Fibroblast of peridontal ligament (primary cell): Measurements from ENCODE around the gene ZNF385D.

ENCODE experiments used
- DNase-seq: peaks from one replicate; pipeline ENCODE4 v3.0.0-alpha.2; 2010; ENCODE audit errors: extremely low read depth

ZNF385D gene

GRCh38 chr3:21613372-21614070 is 137.5 kb downstream of the ZNF385D start:
- DNase-seq = no peak

DNA sequence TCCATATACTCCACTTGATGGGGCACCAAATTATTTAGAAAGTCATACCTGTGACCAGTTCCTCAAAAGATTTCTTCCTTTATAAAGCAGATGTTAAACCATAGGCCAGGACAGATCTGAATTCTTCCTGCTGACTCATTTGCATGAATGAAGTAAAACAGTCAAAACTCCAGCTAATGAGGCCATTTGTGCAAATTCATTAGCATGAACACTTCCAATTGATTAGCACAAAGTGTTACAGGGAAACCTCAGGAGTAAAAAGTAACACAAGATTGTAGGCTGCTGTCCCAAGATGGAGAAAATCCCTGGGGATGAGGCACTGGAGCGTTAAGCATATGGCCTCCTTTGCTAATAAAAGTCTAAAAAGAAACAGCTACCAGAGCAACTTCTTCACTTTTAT is 149.8 kb downstream of the ZNF385D start:
- DNase-seq = no peak

- DNase-seq = no peak
Measured at GRCh38 chr3:21599890-21600289, 151.1 kb downstream of the ZNF385D start.

- DNase-seq = no peak
Measured at GRCh38 chr3:21592828-21593227, 158.2 kb downstream of the ZNF385D start.

DNA sequence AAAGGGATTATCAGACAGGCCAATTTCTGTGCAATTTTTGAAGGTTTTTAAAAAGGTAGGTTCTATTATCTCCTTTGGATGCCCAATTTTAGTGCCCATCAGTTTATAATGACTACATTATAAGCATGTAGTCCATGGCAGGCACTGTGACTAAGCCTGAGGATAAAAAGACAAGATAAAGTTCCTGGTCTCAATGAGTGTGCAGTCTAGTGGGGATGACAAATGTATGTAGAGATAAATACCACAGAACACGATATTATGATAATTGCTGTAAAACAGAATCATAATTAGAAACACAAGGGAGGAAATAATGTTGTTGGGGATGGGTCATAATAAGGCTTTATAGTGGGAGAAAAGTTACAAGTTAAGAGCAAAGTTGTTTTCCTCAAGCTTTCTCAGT is 163.1 kb downstream of the ZNF385D start:
- DNase-seq = no peak

- no peak for DNase-seq
Measured at GRCh38 chr3:21585216-21585740, 165.7 kb downstream of the ZNF385D start.

DNA sequence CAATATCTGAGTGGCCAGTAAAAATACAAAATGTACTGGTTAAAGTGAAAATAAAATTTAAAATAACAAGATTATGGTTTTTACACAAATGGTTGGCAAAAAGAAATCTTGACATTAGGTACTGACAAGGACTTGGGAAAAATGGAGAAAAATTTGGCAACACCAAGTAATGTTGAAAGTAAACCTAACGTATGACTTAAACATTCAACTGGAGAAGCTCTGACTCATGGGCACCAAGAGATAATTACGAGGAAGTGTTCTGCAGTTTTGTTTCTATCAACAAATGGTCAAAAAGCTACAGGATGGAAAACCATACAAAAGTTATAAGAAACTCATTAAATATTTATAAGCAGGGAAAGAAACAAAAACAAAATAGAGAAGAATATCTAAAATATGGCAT is 177.7 kb downstream of the ZNF385D start:
- DNase-seq = peak; percentile 63

GRCh38 chr3:21564531-21564930 is 186.5 kb downstream of the ZNF385D start:
- DNase-seq = no peak

DNA sequence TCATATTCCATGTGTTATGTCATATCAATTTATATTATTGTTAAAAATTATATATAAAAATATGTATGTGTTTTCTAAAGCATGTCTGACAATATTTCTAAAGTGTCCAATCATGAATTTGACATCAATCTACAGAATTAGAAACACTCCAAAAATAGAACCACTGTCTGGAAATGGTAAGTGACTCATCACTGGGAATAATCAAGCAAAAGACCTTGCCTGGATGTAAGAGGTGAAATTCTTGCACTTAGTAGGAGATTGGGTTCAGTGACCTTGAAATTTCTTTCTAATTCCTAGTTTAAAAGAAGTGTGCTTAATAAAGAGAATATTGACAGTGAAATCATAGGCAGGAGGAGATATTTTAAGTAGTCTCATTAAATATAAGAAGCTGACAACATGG is 188.8 kb downstream of the ZNF385D start:
- peak; percentile 30 for DNase-seq

- no peak for DNase-seq
Measured at GRCh38 chr3:21561472-21561871, 189.5 kb downstream of the ZNF385D start.

GRCh38 chr3:21551019-21551418 is 200.0 kb downstream of the ZNF385D start:
- DNase-seq = peak; percentile 24

GRCh38 chr3:21544076-21544462 is 206.9 kb downstream of the ZNF385D start:
- DNase-seq = peak; percentile 23

DNA sequence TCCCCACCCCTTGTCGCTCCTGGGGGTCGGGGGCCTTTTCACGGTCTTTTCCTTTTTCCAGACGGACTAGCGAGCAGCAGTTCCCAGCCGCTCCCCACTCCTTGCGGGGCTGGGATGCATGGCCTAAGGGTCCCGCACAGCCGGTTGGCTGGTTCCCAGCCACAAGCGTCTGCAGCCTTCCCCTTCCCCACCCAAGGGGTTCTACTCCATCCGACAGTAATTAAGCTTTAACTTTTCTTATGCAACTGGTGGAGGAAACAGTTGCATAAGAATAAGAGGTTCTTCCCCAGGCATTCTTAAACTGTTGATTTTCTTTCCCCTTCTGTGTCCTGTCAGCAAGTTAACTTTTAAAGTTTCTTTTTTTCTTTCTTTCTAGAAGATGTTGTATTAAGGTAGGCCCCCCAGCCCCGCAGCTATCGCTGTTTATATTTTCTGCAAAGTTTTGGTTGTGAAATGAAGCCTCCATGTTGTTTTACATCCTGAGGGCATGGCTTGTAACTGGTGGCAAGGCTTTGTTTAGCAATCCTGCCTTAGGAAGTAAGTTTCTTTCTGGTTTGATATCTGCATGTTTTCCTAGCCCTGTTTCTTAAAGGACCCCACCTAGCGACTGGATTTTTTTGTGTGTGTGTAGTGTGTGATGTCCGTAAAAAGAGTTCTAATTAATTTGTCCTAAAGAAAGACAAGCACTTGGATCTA is 207.5 kb downstream of the ZNF385D start:
- no peak for DNase-seq

- DNase-seq = no peak
Measured at GRCh38 chr3:21542656-21543379, 208.2 kb downstream of the ZNF385D start.

DNA sequence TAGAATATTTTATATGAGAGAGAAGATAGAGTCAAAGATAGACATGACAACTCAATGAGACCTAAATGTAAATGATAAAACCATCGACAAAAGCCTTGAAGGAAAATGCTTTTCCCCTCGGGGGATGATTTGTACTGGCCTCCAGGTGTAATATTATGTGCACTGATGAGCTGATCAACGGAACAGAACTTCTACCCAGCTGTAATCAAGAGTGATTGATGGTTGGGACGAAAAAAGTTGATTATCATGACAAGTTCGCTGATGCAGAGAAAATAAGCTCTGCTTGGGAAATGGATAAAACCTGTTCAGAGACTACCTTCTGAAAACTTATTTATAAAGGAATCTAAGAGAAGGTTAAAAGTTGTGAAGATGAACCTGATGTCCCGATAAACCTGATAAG is 210.7 kb downstream of the ZNF385D start:
- no peak for DNase-seq

GRCh38 chr3:21534462-21534861 is 216.5 kb downstream of the ZNF385D start:
- DNase-seq = no peak

DNA sequence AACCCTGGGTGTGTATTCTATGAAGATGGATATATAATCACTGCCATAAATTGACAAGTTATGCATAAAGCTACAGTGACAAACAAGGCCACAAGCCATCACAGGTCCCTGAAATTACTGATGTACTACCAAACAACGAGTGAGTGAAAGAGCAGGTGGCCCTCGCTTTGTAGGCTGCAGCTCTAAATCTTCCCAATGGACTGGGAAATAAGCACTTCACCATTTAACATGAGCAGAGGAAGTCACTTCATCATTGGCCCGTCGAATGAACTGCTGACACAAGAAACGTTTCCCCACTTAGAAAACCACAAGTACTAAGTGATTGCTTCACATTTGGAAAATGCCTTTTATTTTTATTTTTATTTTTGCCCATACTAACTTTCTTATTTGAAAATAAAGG is 218.0 kb downstream of the ZNF385D start:
- DNase-seq = no peak

- DNase-seq = no peak
Measured at GRCh38 chr3:21531909-21532308, 219.1 kb downstream of the ZNF385D start.

- no peak for DNase-seq
Measured at GRCh38 chr3:21528291-21528995, 222.6 kb downstream of the ZNF385D start.

DNA sequence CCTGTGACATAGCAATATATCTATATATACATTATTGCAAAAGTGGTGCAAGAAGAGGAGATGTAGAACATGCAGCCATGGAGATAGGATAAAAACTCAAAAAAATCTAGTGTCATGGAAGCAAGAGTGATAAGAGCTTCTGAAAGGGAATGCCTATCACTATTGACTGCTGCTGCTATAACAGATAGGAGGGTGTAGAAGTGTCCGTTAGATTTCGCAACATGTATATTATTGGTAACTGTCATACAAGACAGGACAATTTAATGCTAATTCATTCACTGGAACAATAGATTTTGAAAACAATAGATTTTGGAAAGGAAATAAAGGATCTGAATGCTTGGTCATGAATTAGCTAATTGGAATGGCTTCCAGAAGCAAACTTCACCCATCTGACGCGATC is 224.5 kb downstream of the ZNF385D start:
- no peak for DNase-seq

DNA sequence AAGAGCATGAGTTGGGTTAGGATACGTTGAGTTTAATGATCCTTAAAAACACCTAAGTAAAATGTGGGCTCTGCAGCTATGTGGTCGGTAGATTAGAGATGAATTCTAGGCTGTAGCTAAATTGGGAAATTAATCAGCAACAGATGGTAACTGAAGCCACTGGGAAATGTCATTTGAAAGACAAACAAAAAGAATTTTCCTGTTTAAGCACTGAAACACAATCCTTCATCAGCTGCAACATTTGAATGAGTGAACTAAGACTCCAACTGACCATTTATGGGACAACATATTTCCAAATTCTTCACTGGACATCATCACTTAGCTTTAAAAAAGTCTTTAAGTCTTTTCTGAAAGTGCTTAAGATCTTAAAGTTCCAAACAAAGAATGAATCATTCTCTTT is 226.9 kb downstream of the ZNF385D start:
- peak; percentile 71 for DNase-seq
